Suppressor macrophage treated with lipopolysaccharide for 4 hours (primary cell): ENCODE measurements around the gene RNU1-3.
A peak's percentile ranks its signal among the peaks of the same experiment; 100 is the strongest.
"Not testable (repeated sequence)": the region's sequence is repeated elsewhere in the genome, so short reads cannot be mapped to it uniquely, and the experiment has no call there.

Source experiments
- DNase-seq: peaks from one replicate; pipeline ENCODE4 v3.0.0-alpha.2; 2020

RNU1-3 gene

GRCh38 chr1:16693449-16694307, 26.9 kb upstream of the RNU1-3 start:
- DNase-seq: not testable (repeated sequence)

GRCh38 chr1:16692717-16693448, 26.1 kb upstream of the RNU1-3 start:
- not testable (repeated sequence) for DNase-seq

- DNase-seq: not testable (repeated sequence)
Observed at GRCh38 chr1:16692283-16692682, 25.5 kb upstream of the RNU1-3 start.

GRCh38 chr1:16690971-16691682, 24.4 kb upstream of the RNU1-3 start:
- not testable (repeated sequence) for DNase-seq

GRCh38 chr1:16687132-16687800, 20.5 kb upstream of the RNU1-3 start:
- DNase-seq: not testable (repeated sequence)

GRCh38 chr1:16685445-16686371, 19.0 kb upstream of the RNU1-3 start:
- DNase-seq: not testable (repeated sequence)

- DNase-seq: not testable (repeated sequence)
Observed at GRCh38 chr1:16684738-16685337, 18.1 kb upstream of the RNU1-3 start.

GRCh38 chr1:16684152-16684551, 17.4 kb upstream of the RNU1-3 start:
- DNase-seq: peak; percentile 64

GRCh38 chr1:16682803-16683202, 16.1 kb upstream of the RNU1-3 start:
- not testable (repeated sequence) for DNase-seq

GRCh38 chr1:16680366-16680765, 13.6 kb upstream of the RNU1-3 start:
- not testable (repeated sequence) for DNase-seq

- DNase-seq: peak; percentile 78
Observed at GRCh38 chr1:16677552-16678431, 11.0 kb upstream of the RNU1-3 start.

- DNase-seq: peak; percentile 40
Observed at GRCh38 chr1:16676661-16677523, 10.1 kb upstream of the RNU1-3 start.

GRCh38 chr1:16675118-16675510, 8.4 kb upstream of the RNU1-3 start:
- not testable (repeated sequence) for DNase-seq

- not testable (repeated sequence) for DNase-seq
Observed at GRCh38 chr1:16673976-16674375, 7.2 kb upstream of the RNU1-3 start.

- DNase-seq: not testable (repeated sequence)
Observed at GRCh38 chr1:16665836-16666235, 912 bp downstream of the RNU1-3 start.

- not testable (repeated sequence) for DNase-seq
Observed at GRCh38 chr1:16658234-16658633, 8.5 kb downstream of the RNU1-3 start.

- DNase-seq: not testable (repeated sequence)
Observed at GRCh38 chr1:16656981-16657683, 9.6 kb downstream of the RNU1-3 start.

GRCh38 chr1:16656574-16656973, 10.2 kb downstream of the RNU1-3 start:
- not testable (repeated sequence) for DNase-seq
